ENCODE results near the gene LCE3A.

GRCh38 chr1:152646656-152647055 lies 23.8 kb upstream of the LCE3A start:
- TF ChIP-seq CTCF (IDR thresholded peaks at IDR 0.05): no peak
- no peak for TF ChIP-seq POLR2AphosphoS5 (IDR thresholded peaks at IDR 0.05)
